Amniotic stem cell (primary cell): ENCODE measurements around the gene PRPF8.
"Not testable (repeated sequence)": the region's sequence is repeated elsewhere in the genome, so short reads cannot be mapped to it uniquely, and the experiment has no call there.

ENCODE experiments used
- DNase-seq: peaks from one replicate; lab custom pipeline; 2025; lab: John Stamatoyannopoulos, UW

The PRPF8 gene

GRCh38 chr17:1716076-1716911, 31.6 kb upstream of the PRPF8 start:
- DNase-seq: peak; percentile 100

- no peak for DNase-seq
These were observed 31.1 kb upstream of the PRPF8 start for GRCh38 chr17:1715803-1716075.

- DNase-seq: peak; percentile 77
These were observed 30.5 kb upstream of the PRPF8 start for GRCh38 chr17:1714980-1715802.

- peak; percentile 97 for DNase-seq
These were observed 29.8 kb upstream of the PRPF8 start for GRCh38 chr17:1714427-1714979.

- no peak for DNase-seq
These were observed 29.3 kb upstream of the PRPF8 start for GRCh38 chr17:1713878-1714426.

GRCh38 chr17:1713160-1713877, 28.7 kb upstream of the PRPF8 start:
- no peak for DNase-seq

GRCh38 chr17:1712271-1712670, 27.6 kb upstream of the PRPF8 start:
- DNase-seq: no peak

- no peak for DNase-seq
These were observed 27.1 kb upstream of the PRPF8 start for GRCh38 chr17:1711804-1712203.

- DNase-seq: no peak
These were observed 26.3 kb upstream of the PRPF8 start for GRCh38 chr17:1710807-1711553.

GRCh38 chr17:1709971-1710806, 25.5 kb upstream of the PRPF8 start, which contains the start of gene TLCD2:
TLCD2 (minus strand) TSS chr17:1710377; CDS start chr17:1710242, 135 bp downstream.
- no peak for DNase-seq

- no peak for DNase-seq
These were observed 24.8 kb upstream of the PRPF8 start for GRCh38 chr17:1709403-1709951.

GRCh38 chr17:1708791-1709346, 24.2 kb upstream of the PRPF8 start:
- DNase-seq: not testable (repeated sequence)

- no peak for DNase-seq
These were observed 22.4 kb upstream of the PRPF8 start for GRCh38 chr17:1707107-1707506.

- DNase-seq: no peak
These were observed 20.3 kb upstream of the PRPF8 start for GRCh38 chr17:1705004-1705403.

- DNase-seq: no peak
These were observed 18.4 kb upstream of the PRPF8 start for GRCh38 chr17:1703063-1703462.

- not testable (repeated sequence) for DNase-seq
These were observed 15.2 kb upstream of the PRPF8 start for GRCh38 chr17:1699891-1700290.

- no peak for DNase-seq
These were observed 13.0 kb upstream of the PRPF8 start for GRCh38 chr17:1697681-1698080.

GRCh38 chr17:1695365-1695764, 10.7 kb upstream of the PRPF8 start:
- no peak for DNase-seq

- DNase-seq: no peak
These were observed 8.7 kb upstream of the PRPF8 start for GRCh38 chr17:1693339-1693738.
